Measurements from ENCODE around the gene CLCF1.
A peak's percentile ranks its signal among the peaks of the same experiment; 100 is the strongest.

CLCF1 gene

GRCh38 chr11:67387069-67387468, 13.7 kb upstream of the CLCF1 start:
- DNase-seq (ENCODE audit: low read depth): no peak
- TF ChIP-seq CTCF (IDR thresholded peaks at IDR 0.05; ENCODE audit: control insufficient read depth, extremely low read depth, insufficient read depth): no peak
- H3K4me3 ChIP-seq (ENCODE audit: low read depth, low read length): no peak overlapping the region

- DNase-seq (ENCODE audit: low read depth): no peak
- H3K4me3 ChIP-seq (ENCODE audit: low read depth, low read length): no peak overlapping the region
- no peak for TF ChIP-seq CTCF (IDR thresholded peaks at IDR 0.05; ENCODE audit: control insufficient read depth, extremely low read depth, insufficient read depth)
Measured at GRCh38 chr11:67384851-67385366, 11.5 kb upstream of the CLCF1 start.

DNA sequence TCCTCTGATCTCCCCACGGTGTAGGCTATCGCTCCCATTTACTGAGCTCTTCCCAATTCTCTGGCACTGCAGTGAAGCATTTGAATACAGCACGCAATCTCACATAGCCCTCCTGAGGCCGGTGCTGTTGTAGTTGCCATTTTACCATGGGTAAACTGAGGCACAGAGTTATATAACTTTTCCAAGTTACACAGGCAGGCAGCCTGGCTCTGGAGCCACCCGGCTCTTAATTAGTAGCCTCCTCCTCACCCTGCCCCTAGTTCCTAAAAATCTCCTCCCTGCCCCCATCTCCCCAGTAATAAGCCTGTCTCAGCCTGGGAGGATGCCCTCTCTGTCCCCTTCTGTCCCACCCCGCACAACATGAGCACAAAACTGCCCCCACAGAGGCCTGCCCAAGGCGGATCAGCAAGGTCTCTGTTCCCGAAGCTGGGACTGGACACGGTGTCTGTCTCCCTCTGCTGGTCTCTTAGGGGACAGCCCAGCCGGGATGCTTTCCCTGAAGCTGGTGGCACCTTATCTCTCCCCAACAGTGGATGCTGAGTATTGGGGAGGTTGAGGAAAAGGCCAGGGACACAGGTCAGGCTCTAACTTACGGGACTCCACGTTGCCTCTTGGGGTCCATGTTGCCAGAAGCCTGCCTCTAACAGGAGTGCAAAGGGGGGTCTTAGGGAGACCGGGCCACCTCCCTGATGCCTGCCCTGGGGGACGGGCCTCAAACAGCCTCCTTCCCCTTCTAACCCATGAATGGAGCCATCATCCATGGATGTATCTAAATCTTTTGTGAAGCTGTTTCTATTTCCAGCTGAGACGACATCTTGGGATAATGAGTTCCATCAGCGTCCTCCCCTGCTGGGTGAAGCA, 9.1 kb upstream of the CLCF1 start:
- peak; percentile 97 for TF ChIP-seq CTCF (IDR thresholded peaks at IDR 0.05; ENCODE audit: control insufficient read depth, extremely low read depth, insufficient read depth)
- DNase-seq (ENCODE audit: low read depth): no peak
- H3K4me3 ChIP-seq (ENCODE audit: low read depth, low read length): no peak overlapping the region

DNA sequence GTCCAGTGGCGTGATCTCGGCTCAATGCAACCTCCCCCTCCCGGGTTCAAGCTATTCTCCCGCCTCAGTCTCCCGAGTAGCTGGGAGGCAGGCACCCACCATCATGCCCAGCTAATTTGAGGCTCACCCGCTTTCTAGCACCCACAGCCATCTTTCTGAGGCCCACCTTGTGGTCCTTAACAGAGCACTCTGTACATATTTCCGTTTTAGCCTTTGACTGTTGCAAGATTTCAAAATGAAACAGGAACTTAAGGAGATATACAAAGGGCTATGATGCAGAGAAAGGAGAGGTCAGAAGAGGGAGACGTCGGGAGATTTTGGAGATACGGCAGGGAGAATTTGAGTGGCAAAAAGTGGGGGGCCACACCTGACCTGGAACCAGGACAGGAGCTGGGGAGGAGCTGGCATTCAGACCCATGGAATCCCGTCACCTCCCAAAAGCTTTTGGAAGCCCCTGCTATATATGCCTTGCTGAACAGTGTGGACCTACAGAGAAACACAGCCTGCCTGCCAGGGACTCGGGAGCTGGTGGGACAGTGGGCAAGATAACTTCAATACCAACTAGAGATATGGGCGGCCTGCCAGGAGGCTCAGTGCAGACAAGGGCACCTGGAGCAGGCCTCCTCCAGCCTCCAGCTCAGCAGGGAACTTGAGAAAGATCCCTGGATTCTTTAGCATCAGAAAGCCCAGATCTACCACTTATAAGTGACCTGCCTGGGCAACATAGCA, 8.0 kb upstream of the CLCF1 start:
- no peak for TF ChIP-seq CTCF (IDR thresholded peaks at IDR 0.05; ENCODE audit: control insufficient read depth, extremely low read depth, insufficient read depth)
- DNase-seq (ENCODE audit: low read depth): no peak
- H3K4me3 ChIP-seq (ENCODE audit: low read depth, low read length): no peak overlapping the region

GRCh38 chr11:67379061-67380058, 6.0 kb upstream of the CLCF1 start:
- no peak for TF ChIP-seq CTCF (IDR thresholded peaks at IDR 0.05; ENCODE audit: control insufficient read depth, extremely low read depth, insufficient read depth)
- DNase-seq (ENCODE audit: low read depth): no peak
- no peak overlapping the region for H3K4me3 ChIP-seq (ENCODE audit: low read depth, low read length)

GRCh38 chr11:67378544-67378943, 5.1 kb upstream of the CLCF1 start:
- no peak for DNase-seq (ENCODE audit: low read depth)

More at GRCh38 chr11:67378544-67378943, 5.1 kb upstream of the CLCF1 start:
- no peak overlapping the region for H3K4me3 ChIP-seq (ENCODE audit: low read depth, low read length)
- TF ChIP-seq CTCF (IDR thresholded peaks at IDR 0.05; ENCODE audit: control insufficient read depth, extremely low read depth, insufficient read depth): no peak

Data from LNCaP clone FGC (cell line).